GM10266 (cell line): Measurements from ENCODE around the gene VPS36.
"Not testable (repeated sequence)": the region's sequence is repeated elsewhere in the genome, so short reads cannot be mapped to it uniquely, and the experiment has no call there.

Source experiments
- DNase-seq: peaks from one replicate; pipeline ENCODE4 v3.0.0; 2012; ENCODE audit errors: extremely low spot score
- TF ChIP-seq, protein P1 (sequence below): IDR thresholded peaks from 2 replicates; pipeline ENCODE4 v1.5.1; 2012; ENCODE audit warnings: mild to moderate bottlenecking, low read depth; ENCODE audit not compliant: control insufficient read depth, insufficient read depth; ENCODE audit errors: missing control alignments

Gene VPS36

DNA sequence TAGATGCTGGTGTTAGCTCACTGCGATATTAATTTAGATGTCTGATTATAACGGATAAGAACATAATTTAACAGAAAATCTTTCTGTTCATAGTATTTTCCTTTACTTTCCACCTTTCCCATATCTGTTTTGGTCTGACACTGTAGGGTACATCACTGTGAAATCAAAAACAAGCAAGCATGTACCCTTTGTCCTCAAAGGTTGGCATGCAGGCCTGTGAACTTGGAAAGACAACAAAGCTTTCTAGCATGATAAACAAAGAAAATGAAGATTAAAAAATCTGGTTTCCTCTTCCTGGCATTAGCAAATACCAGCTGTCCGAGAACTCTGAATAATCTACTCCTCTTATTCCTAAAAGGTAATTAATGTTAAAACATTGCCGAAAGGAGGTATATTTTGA lies 76.0 kb downstream of the VPS36 start:
- TF ChIP-seq, protein P1, sequence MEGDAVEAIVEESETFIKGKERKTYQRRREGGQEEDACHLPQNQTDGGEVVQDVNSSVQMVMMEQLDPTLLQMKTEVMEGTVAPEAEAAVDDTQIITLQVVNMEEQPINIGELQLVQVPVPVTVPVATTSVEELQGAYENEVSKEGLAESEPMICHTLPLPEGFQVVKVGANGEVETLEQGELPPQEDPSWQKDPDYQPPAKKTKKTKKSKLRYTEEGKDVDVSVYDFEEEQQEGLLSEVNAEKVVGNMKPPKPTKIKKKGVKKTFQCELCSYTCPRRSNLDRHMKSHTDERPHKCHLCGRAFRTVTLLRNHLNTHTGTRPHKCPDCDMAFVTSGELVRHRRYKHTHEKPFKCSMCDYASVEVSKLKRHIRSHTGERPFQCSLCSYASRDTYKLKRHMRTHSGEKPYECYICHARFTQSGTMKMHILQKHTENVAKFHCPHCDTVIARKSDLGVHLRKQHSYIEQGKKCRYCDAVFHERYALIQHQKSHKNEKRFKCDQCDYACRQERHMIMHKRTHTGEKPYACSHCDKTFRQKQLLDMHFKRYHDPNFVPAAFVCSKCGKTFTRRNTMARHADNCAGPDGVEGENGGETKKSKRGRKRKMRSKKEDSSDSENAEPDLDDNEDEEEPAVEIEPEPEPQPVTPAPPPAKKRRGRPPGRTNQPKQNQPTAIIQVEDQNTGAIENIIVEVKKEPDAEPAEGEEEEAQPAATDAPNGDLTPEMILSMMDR, result no peak
- no peak for DNase-seq

DNA sequence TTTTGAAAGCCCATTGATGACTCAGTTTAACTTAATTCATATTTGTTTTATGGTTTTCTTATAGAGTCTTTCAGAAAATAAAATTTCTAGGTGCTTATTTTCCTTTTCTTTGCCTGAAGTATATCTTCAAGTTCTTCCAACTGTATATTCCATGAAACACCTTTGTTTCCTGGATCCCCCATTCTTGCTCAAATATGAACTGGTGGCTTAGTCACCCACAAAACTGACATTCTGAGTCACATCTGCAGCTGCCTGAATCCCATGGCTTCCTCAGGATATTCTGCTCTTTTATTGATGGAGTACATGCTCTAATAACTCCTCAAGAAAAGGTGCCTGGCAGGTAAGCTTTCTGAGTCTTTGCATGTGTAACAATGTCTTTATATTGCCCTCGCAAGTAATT lies 77.2 kb downstream of the VPS36 start:
- not testable (repeated sequence) for DNase-seq

- no peak for DNase-seq
Observed at GRCh38 chr13:52371736-52372247, 78.6 kb downstream of the VPS36 start.

DNA sequence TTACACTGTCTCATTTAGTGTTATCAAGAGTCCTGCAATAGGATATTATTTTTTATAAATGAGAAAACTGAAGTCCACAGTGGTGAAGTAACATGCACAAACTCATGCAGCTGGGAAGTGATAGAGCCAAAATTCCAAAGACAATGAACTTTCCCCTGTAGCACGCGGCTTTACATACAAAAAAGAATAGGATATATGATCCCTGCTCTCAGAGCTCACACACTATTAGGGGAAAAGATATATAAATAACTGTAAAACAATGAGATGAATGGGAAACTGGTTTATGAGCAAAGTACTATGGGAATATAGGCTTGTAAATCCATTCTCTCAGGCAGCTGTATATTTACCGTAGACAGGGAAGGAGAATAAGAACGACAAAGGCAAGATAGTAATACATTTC lies 84.1 kb downstream of the VPS36 start:
- no peak for DNase-seq
- TF ChIP-seq, protein P1, result no peak

More at GRCh38 chr13:52371736-52372247, 78.6 kb downstream of the VPS36 start:
- TF ChIP-seq, protein P1, result no peak
